C4-2B (cell line): ENCODE measurements around the gene PIGR.

Experiments used
- H3K27ac ChIP-seq: fragments of 450-650 bp; 2 replicates; pipeline ENCODE4 v1.5.1; 2017
- CTCF ChIP-seq: fragments of 450-650 bp; conservative IDR thresholded peaks from 2 replicates; pipeline ENCODE4 v1.5.1; 2017; ENCODE audit warnings: mild to moderate bottlenecking
- ZFX ChIP-seq: fragments of 450-650 bp; IDR thresholded peaks from 2 replicates; pipeline ENCODE4 v1.6.1; 2017

Gene PIGR

GRCh38 chr1:206969090-206969489 lies 22.8 kb upstream of the PIGR start:
- H3K27ac ChIP-seq = no peak overlapping the region
- TF ChIP-seq CTCF (no peak), ZFX (no peak)

GRCh38 chr1:206967096-206967849 lies 21.0 kb upstream of the PIGR start:
- H3K27ac ChIP-seq = no peak overlapping the region
- TF ChIP-seq ZFX (no peak), CTCF (no peak)

DNA sequence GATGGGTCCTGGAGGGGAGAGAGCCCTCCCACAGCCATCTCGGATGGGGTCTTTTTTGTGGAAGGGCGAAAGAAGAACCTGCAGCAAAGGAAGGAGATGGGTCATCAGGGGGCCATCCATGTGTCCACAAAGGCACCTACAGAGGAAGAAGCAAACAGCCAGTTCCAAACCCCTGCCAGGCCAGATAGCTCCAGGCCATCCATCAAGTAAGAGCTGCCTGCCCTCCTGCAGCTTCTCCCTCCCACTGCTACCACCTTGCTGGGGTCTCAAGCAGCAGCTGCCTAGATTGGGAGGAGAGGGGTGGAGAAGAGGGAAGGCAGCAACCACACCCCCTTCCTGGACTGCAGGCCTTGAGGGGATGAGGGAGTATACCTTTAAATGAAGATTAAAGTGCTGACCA lies 19.5 kb upstream of the PIGR start:
- no peak for TF ChIP-seq ZFX
- TF ChIP-seq CTCF = no peak
- H3K27ac ChIP-seq = no peak overlapping the region

DNA sequence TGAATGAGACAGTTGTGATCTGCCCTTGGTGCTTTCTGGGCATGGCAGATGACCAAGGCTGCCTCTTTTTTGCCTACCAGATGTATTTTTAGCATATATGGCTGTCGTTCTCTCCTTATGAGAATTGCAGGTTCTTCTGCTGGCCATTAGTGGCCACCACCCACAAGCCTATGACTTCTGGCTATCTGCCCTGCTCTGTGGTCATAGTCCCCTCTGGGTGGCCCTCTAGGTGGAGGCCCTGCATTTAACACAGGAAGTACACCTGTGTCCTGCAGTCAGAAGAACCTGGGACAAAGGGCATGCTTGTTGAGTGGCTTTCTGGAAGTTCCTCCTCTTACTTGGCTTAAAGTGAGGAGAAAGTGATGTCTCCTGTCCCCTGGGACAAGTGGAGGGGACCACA lies 17.5 kb upstream of the PIGR start:
- no peak overlapping the region for H3K27ac ChIP-seq
- TF ChIP-seq ZFX (no peak), CTCF (no peak)

GRCh38 chr1:206963119-206963712 lies 16.9 kb upstream of the PIGR start:
- no peak for TF ChIP-seq CTCF
- no peak for TF ChIP-seq ZFX

DNA sequence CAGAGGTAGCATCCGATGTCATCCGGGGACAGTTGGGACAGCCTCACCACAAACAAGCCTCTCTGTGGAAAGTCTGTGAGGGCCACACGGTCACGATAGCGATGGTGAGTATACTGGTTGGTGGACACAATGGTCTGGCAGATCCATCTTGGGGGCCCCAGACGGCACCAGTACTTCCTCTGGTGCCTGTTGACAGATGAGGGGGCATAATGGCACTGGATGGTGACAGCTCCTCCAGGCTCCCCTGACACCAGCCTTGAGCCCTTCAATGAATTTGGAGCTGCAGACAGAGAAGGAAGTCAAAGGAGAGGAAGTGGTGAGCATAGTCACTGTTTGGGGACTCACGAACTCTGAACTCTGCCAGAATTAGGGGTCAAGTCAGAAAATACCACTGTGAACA lies 16.0 kb upstream of the PIGR start:
- TF ChIP-seq ZFX (no peak), CTCF (no peak)
- no peak overlapping the region for H3K27ac ChIP-seq

More at GRCh38 chr1:206963119-206963712, 16.9 kb upstream of the PIGR start:
- H3K27ac ChIP-seq = no peak overlapping the region

DNA sequence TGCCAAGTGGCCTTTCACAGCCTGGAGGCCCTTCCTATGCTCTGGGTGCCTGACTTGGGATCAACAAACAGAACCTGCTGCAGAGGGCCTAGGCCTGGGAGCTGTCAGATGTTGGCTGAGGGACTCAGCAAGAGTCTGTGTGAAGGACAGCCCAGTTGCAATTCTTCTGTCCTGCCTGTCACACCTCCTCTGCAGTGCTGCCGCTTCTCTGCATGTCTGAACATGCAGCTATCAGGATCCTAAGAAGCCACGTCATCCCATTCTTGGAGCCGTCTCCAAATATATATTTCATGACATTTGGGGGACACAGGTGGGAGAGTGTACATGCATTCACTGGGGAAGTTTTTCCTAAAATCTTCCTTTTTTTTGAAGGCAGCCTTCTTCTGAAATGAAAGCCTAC lies 15.4 kb upstream of the PIGR start:
- TF ChIP-seq ZFX (no peak), CTCF (no peak)
- H3K27ac ChIP-seq = no peak overlapping the region
